Activated T-helper 2 cell treated with anti-CD3 and anti-CD28 coated beads, Interferon-gamma antibody, Interleukin-2, Interleukin-4, amounts not matched to agents 10 μg/mL and 5 μg/mL and 100 μg/mL, durations not matched to agents 14 hours and 24 hours and 36 hours (primary cell): Measurements from ENCODE around the gene ERC2. TPM values are rescaled to one million over a fixed set of nuclear protein-coding genes. Genes with fewer than 3 reads are reported as not detected.

Experiments
- DNase-seq: peaks from one replicate; pipeline ENCODE4 v3.0.0; 2021; ENCODE audit warnings: low spot score
- H3K27ac Mint-ChIP-seq: one replicate; pipeline ENCODE4 v1.8.0; 2021; ENCODE audit warnings: mixed read lengths
- H3K27me3 Mint-ChIP-seq: one replicate; pipeline ENCODE4 v1.8.0; 2021; ENCODE audit warnings: low read depth, mixed read lengths
- H3K36me3 Mint-ChIP-seq: one replicate; pipeline ENCODE4 v1.8.0; 2021; ENCODE audit warnings: low read depth, mixed read lengths
- H3K4me1 Mint-ChIP-seq: one replicate; pipeline ENCODE4 v1.8.0; 2021; ENCODE audit warnings: low read depth, mixed read lengths
- H3K4me3 Mint-ChIP-seq: one replicate; pipeline ENCODE4 v1.8.0; 2021; ENCODE audit warnings: low read depth, mild to moderate bottlenecking, moderate library complexity, mixed read lengths
- H3K9me3 Mint-ChIP-seq: one replicate; pipeline ENCODE4 v1.8.0; 2021; ENCODE audit warnings: mixed read lengths
- intact Hi-C: fragments of 100-400 bp; cut with micrococcal nuclease; formaldehyde crosslinking; loops from one replicate; pipeline ENCODE4 v1.15.1; 2023
- total RNA-seq: library from RNA; stranded (reverse); gene quantifications from 2 replicates; pipeline ENCODE4 v1.2.3, GENCODE V29; 2022

Gene ERC2
- total RNA-seq, 1 donor from 2014 or later: 0.09 TPM

DNA sequence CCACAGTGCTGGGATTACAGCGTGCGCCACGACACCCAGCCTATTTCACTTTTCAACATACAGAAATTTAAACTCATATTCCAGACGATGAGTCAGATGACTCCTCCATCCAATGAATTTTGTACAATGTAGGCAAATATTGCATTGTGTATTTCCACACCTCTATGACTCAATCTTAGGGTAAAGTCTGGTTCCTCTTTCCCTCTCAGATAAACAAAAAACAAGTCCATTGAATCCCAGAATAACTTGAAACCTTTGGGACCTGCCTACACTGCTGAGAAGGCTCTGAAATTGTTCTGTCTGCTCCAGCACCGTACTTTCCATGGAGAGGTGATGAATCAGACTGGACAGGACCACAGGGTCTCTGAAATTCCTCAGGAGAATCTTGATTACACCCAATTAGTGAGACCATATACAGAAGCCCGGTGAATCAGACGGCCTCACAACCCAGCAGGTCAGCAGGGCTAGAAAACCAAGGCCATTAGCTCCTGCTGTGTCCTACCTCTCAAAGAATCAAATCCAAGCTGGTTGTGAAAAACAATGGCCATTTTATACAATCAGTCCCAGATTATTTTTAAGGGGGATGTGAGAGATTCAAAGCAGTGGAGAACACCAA, 112.6 kb downstream of the ERC2 start:
- H3K27me3 Mint-ChIP-seq: no peaks in the 10 kb centered on the region
- no peak overlapping the region for H3K27ac Mint-ChIP-seq
- H3K9me3 Mint-ChIP-seq: no peaks in the 10 kb centered on the region
- H3K4me1 Mint-ChIP-seq: no peaks in the 10 kb centered on the region
- intact Hi-C loops: no loop called here
- DNase-seq: no peak
- H3K4me3 Mint-ChIP-seq: no peak overlapping the region
- H3K36me3 Mint-ChIP-seq: no peaks in the 10 kb centered on the region

DNA sequence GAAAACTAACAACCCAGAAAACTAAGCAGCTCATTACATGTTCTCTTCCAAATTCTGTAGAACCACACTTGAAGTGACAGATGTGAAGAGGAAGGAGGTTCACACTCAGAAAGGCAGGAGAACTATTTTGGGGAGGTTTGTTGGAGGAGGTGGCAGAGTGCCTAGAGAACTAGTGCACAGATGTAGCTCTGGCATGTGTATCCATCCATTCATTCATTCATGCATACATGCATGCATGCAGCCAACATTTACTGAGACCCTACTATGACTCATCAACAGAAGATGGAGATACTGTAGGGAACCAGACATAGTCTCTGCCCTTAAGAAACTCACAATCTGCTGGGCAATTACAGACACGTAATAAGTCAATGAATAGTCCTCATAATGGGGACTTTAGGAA, 116.7 kb downstream of the ERC2 start:
- H3K27ac Mint-ChIP-seq: no peak overlapping the region
- no peaks in the 10 kb centered on the region for H3K27me3 Mint-ChIP-seq
- intact Hi-C loops: no loop called here
- DNase-seq: no peak
- no peaks in the 10 kb centered on the region for H3K9me3 Mint-ChIP-seq
- H3K4me3 Mint-ChIP-seq: no peak overlapping the region
- H3K36me3 Mint-ChIP-seq: no peaks in the 10 kb centered on the region
- no peaks in the 10 kb centered on the region for H3K4me1 Mint-ChIP-seq

DNA sequence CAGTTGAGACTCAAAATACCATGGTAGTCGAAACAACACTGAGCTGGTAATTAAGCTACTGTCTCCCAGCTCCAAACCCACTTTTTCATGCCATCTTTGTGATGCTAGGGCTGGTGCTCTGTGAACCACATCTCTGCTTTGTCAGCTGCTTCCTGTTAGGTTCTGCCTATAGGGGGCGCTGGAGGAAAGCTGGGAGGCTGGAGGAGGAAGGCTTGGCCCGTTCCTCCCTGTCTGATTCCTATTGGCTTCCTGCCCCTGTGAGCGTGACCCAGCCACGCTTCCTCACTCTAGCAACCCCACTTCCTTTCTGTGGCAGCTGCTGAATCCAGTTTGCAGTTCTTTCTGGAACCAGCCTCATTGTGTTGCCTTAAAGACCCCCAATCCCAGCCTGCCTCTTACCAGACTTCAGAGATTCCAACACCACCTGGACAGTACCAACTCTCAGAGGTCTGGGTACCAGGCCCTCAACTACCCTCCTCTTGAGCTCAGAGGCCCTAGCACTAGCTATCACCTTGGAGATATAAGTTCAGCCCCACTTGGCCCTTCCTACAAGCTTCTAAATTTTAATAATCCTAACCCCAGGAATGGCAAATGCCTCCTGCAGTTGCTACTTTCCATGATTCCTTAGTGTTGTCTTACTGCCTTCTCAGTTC, 120.9 kb downstream of the ERC2 start:
- DNase-seq: peak; percentile 19
- H3K27ac Mint-ChIP-seq: no peak overlapping the region
- H3K4me1 Mint-ChIP-seq: no peaks in the 10 kb centered on the region
- H3K4me3 Mint-ChIP-seq: no peak overlapping the region
- intact Hi-C loops: no loop called here
- no peaks in the 10 kb centered on the region for H3K9me3 Mint-ChIP-seq
- H3K36me3 Mint-ChIP-seq: no peaks in the 10 kb centered on the region
- H3K27me3 Mint-ChIP-seq: peaks cover 10% of the 10 kb centered on the region

DNA sequence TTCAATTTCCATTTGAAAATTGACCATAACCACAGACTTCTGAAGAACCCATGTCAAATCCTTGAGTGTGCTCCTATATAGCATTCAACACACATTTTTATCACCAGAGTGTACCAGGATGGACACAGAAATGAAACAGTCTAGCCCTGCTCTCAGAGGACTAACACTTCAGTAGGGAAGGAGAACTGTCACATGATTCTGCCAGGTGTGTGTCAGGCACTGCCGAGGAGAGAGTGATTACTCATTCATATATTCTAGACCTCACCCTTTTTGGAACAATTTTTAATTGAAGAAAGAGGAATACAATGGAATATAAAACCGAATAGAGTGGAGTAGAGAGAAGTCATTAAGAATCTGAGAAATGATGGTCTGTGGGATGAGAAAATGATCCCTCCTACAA, 125.8 kb downstream of the ERC2 start:
- peaks cover 10% of the 10 kb centered on the region for H3K27me3 Mint-ChIP-seq
- H3K27ac Mint-ChIP-seq: no peak overlapping the region

DNA sequence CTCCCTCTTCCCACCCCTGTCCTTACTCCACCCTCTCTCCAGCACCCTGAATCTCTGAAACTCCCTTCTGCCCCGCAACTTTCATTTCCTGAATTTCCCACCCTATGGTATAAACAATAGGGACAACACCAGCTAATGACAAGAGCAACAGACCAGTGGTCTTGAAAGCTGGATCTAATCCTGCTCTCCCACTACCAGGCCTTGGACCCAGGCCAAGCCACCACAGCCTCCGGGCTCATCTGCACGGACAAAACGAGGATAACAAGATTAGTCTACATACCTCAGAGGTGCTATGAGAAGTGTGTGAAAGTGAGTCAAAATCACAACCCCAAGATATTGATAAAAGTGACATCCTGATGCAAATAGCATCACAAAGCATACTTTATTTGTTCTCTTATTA, 128.6 kb downstream of the ERC2 start:
- Mint-ChIP-seq H3K27me3 (peaks cover 10% of the 10 kb centered on the region), H3K36me3 (no peaks in the 10 kb centered on the region), H3K9me3 (no peaks in the 10 kb centered on the region), H3K27ac (no peak overlapping the region), H3K4me3 (no peak overlapping the region), H3K4me1 (no peaks in the 10 kb centered on the region)
- intact Hi-C loops: loop anchor here (2.0 kb wide), 1 partner anchor 107 kb away; no protein-coding TSS in a partner anchor
- no peak for DNase-seq

More for the DNA sequence above, 125.8 kb downstream of the ERC2 start:
- Mint-ChIP-seq H3K4me1 (no peaks in the 10 kb centered on the region), H3K36me3 (no peaks in the 10 kb centered on the region), H3K9me3 (no peaks in the 10 kb centered on the region), H3K4me3 (no peak overlapping the region)
- intact Hi-C loops: no loop called here
- DNase-seq: no peak

DNA sequence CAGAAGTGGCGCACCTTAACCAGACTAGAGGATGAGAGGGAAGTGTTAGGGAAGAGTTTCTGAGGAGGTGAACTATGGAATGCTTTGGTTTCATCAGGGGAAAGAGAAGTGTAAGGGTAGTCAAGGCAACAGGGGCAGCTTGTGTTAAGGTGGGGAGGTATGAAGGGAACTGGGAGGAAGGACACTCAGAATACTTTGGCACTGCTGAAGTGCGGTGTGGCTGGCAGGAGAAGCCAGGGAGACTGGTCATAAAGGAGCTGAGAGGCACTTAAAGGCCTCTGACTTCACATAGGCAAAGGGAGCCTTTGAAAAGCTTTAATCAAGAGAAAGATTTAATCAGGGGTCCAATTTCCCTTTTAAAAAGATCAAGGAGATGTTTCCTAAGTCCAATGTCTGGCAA, 129.0 kb downstream of the ERC2 start:
- DNase-seq: no peak
- intact Hi-C loops: no loop called here
- Mint-ChIP-seq H3K27ac (no peak overlapping the region), H3K4me1 (no peaks in the 10 kb centered on the region), H3K4me3 (no peak overlapping the region), H3K27me3 (peaks cover 6% of the 10 kb centered on the region), H3K36me3 (no peaks in the 10 kb centered on the region), H3K9me3 (no peaks in the 10 kb centered on the region)

DNA sequence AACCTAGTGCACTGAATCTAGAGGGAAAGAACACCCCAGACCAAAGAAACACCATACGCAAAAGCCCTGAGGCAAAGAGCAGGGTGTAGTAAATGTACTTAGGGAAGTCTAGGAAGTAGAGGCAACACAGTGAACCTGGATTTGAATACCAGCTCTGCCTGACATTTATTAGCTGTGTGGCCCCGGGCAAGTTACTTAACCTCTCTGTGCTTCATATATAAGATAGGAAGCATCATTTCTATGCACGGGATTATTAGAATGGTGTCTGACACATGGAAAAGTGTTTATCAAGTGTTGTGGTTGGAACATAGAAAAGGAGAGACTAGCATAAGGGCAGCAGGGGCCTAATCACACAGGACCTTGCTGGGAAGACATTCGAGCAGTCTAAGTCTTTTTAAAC, 132.2 kb downstream of the ERC2 start:
- Mint-ChIP-seq H3K9me3 (no peaks in the 10 kb centered on the region), H3K4me1 (no peaks in the 10 kb centered on the region), H3K27ac (no peak overlapping the region), H3K27me3 (peaks cover 16% of the 10 kb centered on the region), H3K36me3 (no peaks in the 10 kb centered on the region), H3K4me3 (no peak overlapping the region)
- no peak for DNase-seq
- intact Hi-C loops: no loop called here

DNA sequence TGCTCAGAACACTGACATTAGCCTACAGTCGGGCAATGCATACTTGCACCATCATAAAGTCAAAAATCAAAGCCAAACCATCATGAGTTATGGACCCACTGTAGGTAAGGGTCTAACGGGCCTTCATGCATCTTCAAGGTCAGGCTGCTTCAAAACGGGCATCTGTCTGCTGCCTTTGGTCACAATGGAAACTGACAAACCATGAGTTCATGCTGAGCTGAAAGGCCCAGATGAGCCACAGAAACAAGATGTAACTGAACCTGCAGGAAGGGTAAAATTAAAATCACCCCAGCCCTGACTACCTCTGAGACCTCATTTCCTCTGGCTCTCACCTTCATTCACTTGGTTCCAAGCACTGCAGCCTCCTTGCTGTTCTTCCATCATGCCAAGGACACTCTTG, 143.8 kb downstream of the ERC2 start:
- H3K4me1 Mint-ChIP-seq: no peaks in the 10 kb centered on the region
- H3K4me3 Mint-ChIP-seq: no peak overlapping the region
- H3K27me3 Mint-ChIP-seq: peaks cover 5% of the 10 kb centered on the region
- H3K9me3 Mint-ChIP-seq: no peaks in the 10 kb centered on the region
- no peak overlapping the region for H3K27ac Mint-ChIP-seq
- no peaks in the 10 kb centered on the region for H3K36me3 Mint-ChIP-seq
- DNase-seq: no peak
- intact Hi-C loops: no loop called here

DNA sequence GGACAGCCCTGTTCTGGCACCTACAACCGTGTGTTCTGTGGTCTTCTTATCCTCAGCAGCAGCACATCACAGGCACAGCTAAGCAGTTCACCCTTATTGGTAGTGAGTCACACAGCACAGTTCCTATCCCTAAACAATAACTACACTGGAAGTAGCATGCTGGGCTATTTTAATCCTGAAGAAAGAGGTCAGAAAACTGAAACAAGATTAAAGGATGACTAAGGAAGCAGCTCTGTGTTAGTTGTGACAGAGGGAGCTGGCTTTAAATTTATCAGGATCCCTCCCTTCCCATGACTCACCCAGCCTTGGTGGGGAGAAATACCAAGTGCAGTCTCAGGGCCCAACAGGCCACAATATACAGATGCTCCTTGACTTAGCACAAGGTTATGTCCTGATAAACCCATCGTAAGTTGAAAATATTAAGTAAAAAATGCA, 144.3 kb downstream of the ERC2 start:
- H3K9me3 Mint-ChIP-seq: no peaks in the 10 kb centered on the region
- no peaks in the 10 kb centered on the region for H3K36me3 Mint-ChIP-seq
- no peaks in the 10 kb centered on the region for H3K4me1 Mint-ChIP-seq
- no peak overlapping the region for H3K27ac Mint-ChIP-seq
- H3K27me3 Mint-ChIP-seq: peaks cover 6% of the 10 kb centered on the region
- intact Hi-C loops: no loop called here
- no peak for DNase-seq
- H3K4me3 Mint-ChIP-seq: no peak overlapping the region

DNA sequence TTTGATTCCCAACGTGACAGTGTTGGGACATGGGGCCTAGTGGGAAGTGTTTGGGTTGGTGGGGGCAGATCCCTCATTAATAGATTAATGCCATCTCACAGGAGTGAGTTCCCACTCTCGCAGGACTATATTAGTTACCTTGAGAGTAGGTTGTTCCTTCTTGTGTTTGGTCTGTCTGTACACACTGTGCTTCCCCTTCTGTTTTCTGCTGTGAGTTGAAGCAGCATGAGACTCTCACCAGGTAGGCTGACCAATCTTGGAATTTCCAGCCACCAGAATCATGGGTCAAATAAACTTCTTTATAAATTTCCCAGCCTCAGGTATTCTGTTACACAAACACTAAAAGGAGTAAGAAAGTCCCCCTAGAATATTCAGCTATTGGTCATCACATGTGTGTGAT, 145.4 kb downstream of the ERC2 start:
- no peak for DNase-seq
- Mint-ChIP-seq H3K4me3 (no peak overlapping the region), H3K27ac (no peak overlapping the region), H3K9me3 (no peaks in the 10 kb centered on the region), H3K27me3 (peaks cover 3% of the 10 kb centered on the region), H3K36me3 (no peaks in the 10 kb centered on the region), H3K4me1 (no peaks in the 10 kb centered on the region)
- intact Hi-C loops: no loop called here

DNA sequence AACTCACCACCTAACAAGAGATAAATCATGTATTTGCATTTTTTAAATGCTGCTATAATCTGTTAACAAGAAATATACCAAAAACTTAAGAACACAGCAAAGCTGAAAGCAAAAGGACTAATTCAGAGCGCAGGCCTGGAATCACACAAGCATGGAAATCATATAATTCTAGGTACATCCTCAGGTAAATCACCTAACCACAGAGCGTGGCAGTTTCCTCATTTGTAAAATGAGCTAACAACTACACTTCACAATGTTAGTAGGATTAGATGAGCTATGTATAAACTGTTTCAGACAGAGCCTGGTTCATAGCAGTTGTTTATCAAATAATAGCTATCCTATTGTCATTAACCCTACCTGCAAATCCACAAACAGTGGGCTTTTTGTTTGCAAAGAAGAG, 146.4 kb downstream of the ERC2 start:
- no peaks in the 10 kb centered on the region for H3K9me3 Mint-ChIP-seq
- no peak for DNase-seq
- H3K27me3 Mint-ChIP-seq: peaks cover 4% of the 10 kb centered on the region
- H3K27ac Mint-ChIP-seq: no peak overlapping the region
- H3K36me3 Mint-ChIP-seq: no peaks in the 10 kb centered on the region
- no peaks in the 10 kb centered on the region for H3K4me1 Mint-ChIP-seq
- intact Hi-C loops: no loop called here
- H3K4me3 Mint-ChIP-seq: no peak overlapping the region

DNA sequence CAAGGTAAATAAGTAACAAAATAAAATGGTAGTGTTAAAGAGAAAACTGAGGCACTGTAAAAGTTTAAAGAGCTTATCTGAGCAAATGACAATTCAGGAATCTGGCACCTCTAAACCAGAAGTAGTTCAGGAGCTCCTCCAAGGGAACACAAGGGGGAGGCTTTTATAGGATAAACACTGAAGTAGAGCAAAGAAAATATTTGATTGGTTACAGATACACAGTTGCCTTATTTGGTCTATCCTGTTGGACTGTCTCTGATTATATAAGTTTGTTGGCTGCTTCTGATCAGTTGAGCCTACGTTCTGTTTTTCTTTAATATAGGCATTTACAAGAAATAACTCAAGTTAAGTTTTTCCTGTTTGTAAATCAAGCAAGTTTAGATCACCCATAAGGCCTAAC, 146.9 kb downstream of the ERC2 start:
- H3K27ac Mint-ChIP-seq: no peak overlapping the region
- H3K27me3 Mint-ChIP-seq: peaks cover 6% of the 10 kb centered on the region
- no peaks in the 10 kb centered on the region for H3K9me3 Mint-ChIP-seq
- no peaks in the 10 kb centered on the region for H3K36me3 Mint-ChIP-seq
- no peak overlapping the region for H3K4me3 Mint-ChIP-seq
- no peak for DNase-seq
- intact Hi-C loops: no loop called here
- no peaks in the 10 kb centered on the region for H3K4me1 Mint-ChIP-seq

DNA sequence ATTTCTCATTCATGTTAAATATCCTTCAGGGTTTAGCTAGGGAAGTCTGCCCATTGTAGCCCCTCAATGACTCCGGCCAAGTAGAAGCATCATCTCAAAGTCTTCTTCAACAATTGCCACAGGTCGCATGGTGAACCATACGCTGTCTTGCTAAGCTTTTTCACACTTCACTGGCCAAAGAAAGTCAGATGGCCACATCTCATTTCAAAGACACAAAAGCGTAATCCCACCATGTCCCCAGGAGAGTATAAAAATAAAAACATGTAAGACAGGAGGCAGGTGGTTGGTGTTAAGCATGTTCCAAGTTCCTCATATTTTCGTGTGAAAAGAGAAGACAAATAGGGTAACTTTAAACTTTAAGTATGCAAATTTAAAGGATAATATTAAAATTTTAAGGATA, 147.4 kb downstream of the ERC2 start:
- DNase-seq: no peak
- Mint-ChIP-seq H3K4me3 (no peak overlapping the region), H3K27ac (no peak overlapping the region), H3K4me1 (no peaks in the 10 kb centered on the region), H3K27me3 (peaks cover 6% of the 10 kb centered on the region), H3K36me3 (no peaks in the 10 kb centered on the region), H3K9me3 (no peaks in the 10 kb centered on the region)
- intact Hi-C loops: no loop called here
